Endodermal cell (in vitro differentiated cells): ENCODE measurements around the gene RTEL1. TPM values are rescaled to one million over a fixed set of nuclear protein-coding genes. Genes with fewer than 3 reads are reported as not detected.

Experiments used
- DNase-seq: peaks from one replicate; pipeline ENCODE4 v3.0.0-alpha.2; 2017
- H3K27ac ChIP-seq: 2 replicates; pipeline ENCODE4 v1.5.1; 2013; ENCODE audit warnings: mild to moderate bottlenecking, low read depth, low read length, moderate library complexity
- H3K27me3 ChIP-seq: 2 replicates; pipeline ENCODE4 v1.6.1; 2013; ENCODE audit warnings: mild to moderate bottlenecking, low read length, moderate library complexity; ENCODE audit not compliant: insufficient read depth, control insufficient read depth, poor library complexity, severe bottlenecking
- H3K36me3 ChIP-seq: 2 replicates; pipeline ENCODE4 v1.7.0; 2013; ENCODE audit warnings: mild to moderate bottlenecking, low read length, moderate library complexity; ENCODE audit not compliant: control insufficient read depth, insufficient read depth
- H3K4me1 ChIP-seq: one replicate; pipeline ENCODE4 v1.7.0; 2013; ENCODE audit warnings: low read length; ENCODE audit not compliant: control insufficient read depth, insufficient read depth
- H3K4me3 ChIP-seq: 2 replicates; pipeline ENCODE4 v1.5.1; 2013; ENCODE audit warnings: mild to moderate bottlenecking, low read length, moderate library complexity
- H3K9ac ChIP-seq: 2 replicates; pipeline ENCODE4 v1.6.1; 2013; ENCODE audit warnings: mild to moderate bottlenecking, low read length, moderate library complexity; ENCODE audit not compliant: poor library complexity, severe bottlenecking; ENCODE audit errors: extremely low read depth
- H3K9me3 ChIP-seq: 2 replicates; pipeline ENCODE4 v1.6.1; 2013; ENCODE audit warnings: mild to moderate bottlenecking, low read length, moderate library complexity; ENCODE audit not compliant: control insufficient read depth
- H3K27ac Mint-ChIP-seq: 2 replicates; pipeline ENCODE4 v1.8.0; 2020; ENCODE audit warnings: mixed read lengths
- H3K27me3 Mint-ChIP-seq: 2 replicates; pipeline ENCODE4 v1.8.0; 2021; ENCODE audit warnings: mild to moderate bottlenecking, mixed read lengths; ENCODE audit not compliant: insufficient read depth
- H3K36me3 Mint-ChIP-seq: 2 replicates; pipeline ENCODE4 v1.8.0; 2020; ENCODE audit warnings: low read depth, mixed read lengths
- H3K4me1 Mint-ChIP-seq: 2 replicates; pipeline ENCODE4 v1.8.0; 2020; ENCODE audit warnings: mixed read lengths
- H3K4me3 Mint-ChIP-seq: 2 replicates; pipeline ENCODE4 v1.8.0; 2020; ENCODE audit warnings: mild to moderate bottlenecking, moderate library complexity, mixed read lengths
- H3K9me3 Mint-ChIP-seq: 2 replicates; pipeline ENCODE4 v1.8.0; 2020; ENCODE audit warnings: mild to moderate bottlenecking, mixed read lengths
- CTCF ChIP-seq: fragments of 200-600 bp; sonication (generic); conservative IDR thresholded peaks from 2 replicates; pipeline ENCODE4 v1.5.0; 2021; ENCODE audit warnings: antibody characterized with exemption, mild to moderate bottlenecking
- WGBS, 2 experiments: methylation state at CpG; one replicate each; pipeline versions ENCODE4 v1.1.5 to v1.1.7; 2013; ENCODE audit warnings: missing lambda C conversion rate in 2 of 2, mixed read lengths in 1 of 2; ENCODE audit not compliant: insufficient coverage in 1 of 2, insufficient read length in 1 of 2; 5-methylcytosine and 5-hydroxymethylcytosine counted together
- total RNA-seq, 2 donors: library from RNA; stranded (reverse); fragmentation: NEBNext Ultra II Directional in 1 of 2; extraction: Animal tissue kit (Norgen Biotek cat#: 25700) in 1 of 2; gene quantifications; 2 replicates in 1 of 2; 3 replicates in 1 of 2; pipeline ENCODE4 v1.2.1, GENCODE V29; 2021

The RTEL1 gene
- total RNA-seq, 2 donors from 2014 or later = 33.9 to 36.7 TPM

- H3K9ac ChIP-seq = no peak overlapping the region
- Mint-ChIP-seq H3K4me3 (no peak overlapping the region), H3K4me1 (no peaks in the 10 kb centered on the region), H3K36me3 (peaks cover 5% of the 10 kb centered on the region), H3K9me3 (no peaks in the 10 kb centered on the region), H3K27me3 (no peaks in the 10 kb centered on the region), H3K27ac (no peak overlapping the region)
- H3K4me1 ChIP-seq = no peaks in the 10 kb centered on the region
- no peaks in the 10 kb centered on the region for H3K9me3 ChIP-seq
- no peak overlapping the region for H3K4me3 ChIP-seq
- 89% methylated on average over 19 to 24 of the region's 24 CpGs for WGBS, 2 experiments
- H3K27me3 ChIP-seq = no peaks in the 10 kb centered on the region
- H3K27ac ChIP-seq = peak overlapping the region; percentile 22
- TF ChIP-seq CTCF = no peak
- peak; percentile 50 for DNase-seq
- H3K36me3 ChIP-seq = peaks cover 4% of the 10 kb centered on the region
These were observed 41.5 kb downstream of the RTEL1 start for GRCh38 chr20:63699466-63700198.

GRCh38 chr20:63700199-63701050 is 42.3 kb downstream of the RTEL1 start:
- WGBS, 2 experiments = 93 to 98% methylated on average over 21 to 42 of the region's 43 CpGs
- Mint-ChIP-seq H3K4me3 (no peak overlapping the region), H3K9me3 (no peaks in the 10 kb centered on the region), H3K27ac (no peak overlapping the region), H3K27me3 (no peaks in the 10 kb centered on the region), H3K36me3 (peaks cover 11% of the 10 kb centered on the region), H3K4me1 (no peaks in the 10 kb centered on the region)
- DNase-seq = no peak
- Histone ChIP-seq H3K9me3 (no peaks in the 10 kb centered on the region), H3K36me3 (peaks cover 12% of the 10 kb centered on the region), H3K9ac (no peak overlapping the region), H3K4me3 (no peak overlapping the region), H3K27ac (no peak overlapping the region), H3K27me3 (no peaks in the 10 kb centered on the region), H3K4me1 (no peaks in the 10 kb centered on the region)
- no peak for TF ChIP-seq CTCF

- no peak overlapping the region for H3K4me3 Mint-ChIP-seq
- Histone ChIP-seq H3K4me3 (no peak overlapping the region), H3K4me1 (no peaks in the 10 kb centered on the region), H3K9ac (no peak overlapping the region), H3K36me3 (peaks cover 18% of the 10 kb centered on the region), H3K9me3 (no peaks in the 10 kb centered on the region), H3K27ac (no peak overlapping the region), H3K27me3 (no peaks in the 10 kb centered on the region)
- TF ChIP-seq CTCF = no peak
- DNase-seq = no peak
- no peak overlapping the region for H3K27ac Mint-ChIP-seq
- no peaks in the 10 kb centered on the region for H3K4me1 Mint-ChIP-seq
- 81 to 93% methylated on average over 3 to 5 of the region's 5 CpGs for WGBS, 2 experiments
- H3K36me3 Mint-ChIP-seq = peaks cover 17% of the 10 kb centered on the region
- H3K27me3 Mint-ChIP-seq = no peaks in the 10 kb centered on the region
- no peaks in the 10 kb centered on the region for H3K9me3 Mint-ChIP-seq
These were observed 42.9 kb downstream of the RTEL1 start for GRCh38 chr20:63701051-63701328.
